ENCODE results near the gene SH3TC2.

GRCh38 chr5:148972974-148973374, 89.9 kb downstream of the SH3TC2 start:
- TF ChIP-seq, protein P1, sequence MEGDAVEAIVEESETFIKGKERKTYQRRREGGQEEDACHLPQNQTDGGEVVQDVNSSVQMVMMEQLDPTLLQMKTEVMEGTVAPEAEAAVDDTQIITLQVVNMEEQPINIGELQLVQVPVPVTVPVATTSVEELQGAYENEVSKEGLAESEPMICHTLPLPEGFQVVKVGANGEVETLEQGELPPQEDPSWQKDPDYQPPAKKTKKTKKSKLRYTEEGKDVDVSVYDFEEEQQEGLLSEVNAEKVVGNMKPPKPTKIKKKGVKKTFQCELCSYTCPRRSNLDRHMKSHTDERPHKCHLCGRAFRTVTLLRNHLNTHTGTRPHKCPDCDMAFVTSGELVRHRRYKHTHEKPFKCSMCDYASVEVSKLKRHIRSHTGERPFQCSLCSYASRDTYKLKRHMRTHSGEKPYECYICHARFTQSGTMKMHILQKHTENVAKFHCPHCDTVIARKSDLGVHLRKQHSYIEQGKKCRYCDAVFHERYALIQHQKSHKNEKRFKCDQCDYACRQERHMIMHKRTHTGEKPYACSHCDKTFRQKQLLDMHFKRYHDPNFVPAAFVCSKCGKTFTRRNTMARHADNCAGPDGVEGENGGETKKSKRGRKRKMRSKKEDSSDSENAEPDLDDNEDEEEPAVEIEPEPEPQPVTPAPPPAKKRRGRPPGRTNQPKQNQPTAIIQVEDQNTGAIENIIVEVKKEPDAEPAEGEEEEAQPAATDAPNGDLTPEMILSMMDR (IDR thresholded peaks at IDR 0.05): no peak
- TF ChIP-seq POLR2A (IDR thresholded peaks at IDR 0.05): no peak

Measured in breast epithelium (tissue), 3 donors.